C4-2B (cell line): Measurements from ENCODE around the gene DDR1.

Experiments used
- CTCF ChIP-seq: fragments of 450-650 bp; conservative IDR thresholded peaks from 2 replicates; pipeline ENCODE4 v1.5.1; 2017; ENCODE audit warnings: mild to moderate bottlenecking
- ZFX ChIP-seq: fragments of 450-650 bp; IDR thresholded peaks from 2 replicates; pipeline ENCODE4 v1.6.1; 2017

DNA sequence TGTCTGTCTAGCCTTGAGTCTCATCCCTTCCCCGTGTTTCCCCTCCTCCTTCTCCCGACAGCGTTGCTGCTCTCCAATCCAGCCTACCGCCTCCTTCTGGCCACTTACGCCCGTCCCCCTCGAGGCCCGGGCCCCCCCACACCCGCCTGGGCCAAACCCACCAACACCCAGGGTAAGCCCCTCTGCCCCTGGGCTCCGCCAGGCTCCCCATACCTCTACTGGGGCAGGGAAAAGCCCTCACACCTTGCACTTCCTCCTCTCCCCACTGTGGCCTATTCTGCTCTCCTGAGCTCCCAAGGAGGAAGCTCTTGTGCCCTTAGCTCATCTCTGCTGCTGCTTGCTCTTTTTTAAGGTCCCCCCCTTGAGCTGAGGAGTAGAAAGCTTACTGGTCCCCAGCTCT, 11.0 kb downstream of the DDR1 start:
- TF ChIP-seq CTCF (no peak), ZFX (no peak)
